Measurements from ENCODE around the gene BLMH. TPM values are rescaled to one million over a fixed set of nuclear protein-coding genes. Genes with fewer than 3 reads are reported as not detected.

Gene BLMH
- total and polyA plus RNA-seq, 2 experiments from 2014 or later: 36.4 to 58.7 TPM

GRCh38 chr17:30235386-30236296, 56.1 kb downstream of the BLMH start, which contains the start of gene SLC6A4:
Gene SLC6A4, minus strand, starts transcription at chr17:30235697. Its CDS starts 13,739 bp downstream, at chr17:30221958.
- H3K4me2 ChIP-seq: peak within 1 kb of the TSS; percentile 86
- TF ChIP-seq EZH2 (IDR thresholded peaks at IDR 0.05; ENCODE audit: low read depth, unreplicated experiment) (peak; percentile 38), ZNF462 (CRISPR knock-in tag; IDR thresholded peaks at IDR 0.05) (no peak)
- peak within 1 kb of the TSS; percentile 98 for H2AFZ ChIP-seq
- Mint-ChIP-seq H3K4me3 (peak within 1 kb of the TSS; percentile 70), H3K36me3 (ENCODE audit: low read depth) (peaks cover 5% of the 10 kb centered on the region; the same call in 2 of the 3 replicates), H3K27ac (no peak within 1 kb of the TSS), H3K9me3 (peaks cover 9% of the 10 kb centered on the region; the same call in 2 of the 3 replicates), H3K4me1 (peaks cover 28% of the 10 kb centered on the region), H3K27me3 (ENCODE audit: insufficient read depth, low read depth, poor library complexity) (peaks cover 68% of the 10 kb centered on the region)
- H3K4me3 ChIP-seq: peak within 1 kb of the TSS; percentile 63
- H3K4me1 ChIP-seq (ENCODE audit: insufficient read depth): peaks cover 27% of the 10 kb centered on the region
- H3K36me3 ChIP-seq (ENCODE audit: insufficient read depth): no peaks in the 10 kb centered on the region
- no peaks in the 10 kb centered on the region for H3K79me2 ChIP-seq (replicated peaks; ENCODE audit: insufficient read depth)
- no peaks in the 10 kb centered on the region for H3F3A ChIP-seq (replicated peaks; ENCODE audit: low read depth)
- no peaks in the 10 kb centered on the region for H4K20me1 ChIP-seq (replicated peaks; ENCODE audit: insufficient read depth)
- ATAC-seq: peak; percentile 29
- no peaks in the 10 kb centered on the region for H3K9me2 ChIP-seq (ENCODE audit: insufficient read depth)
- H3K27me3 ChIP-seq (ENCODE audit: insufficient read depth): peaks cover 79% of the 10 kb centered on the region
- no peak within 1 kb of the TSS for H3K27ac ChIP-seq (ENCODE audit: low read depth)
- DNase-seq (ENCODE audit: low spot score): peak; percentile 72

- no peak overlapping the region for H3K27ac Mint-ChIP-seq
- TF ChIP-seq ZNF331 (CRISPR knock-in tag; IDR thresholded peaks at IDR 0.05; ENCODE audit: low read depth): no peak
- TF ChIP-seq JUNB (IDR thresholded peaks at IDR 0.05; ENCODE audit: unreplicated experiment): no peak
- TF ChIP-seq REST (IDR thresholded peaks at IDR 0.05; ENCODE audit: unreplicated experiment): no peak
Observed at GRCh38 chr17:30234964-30235363, 56.8 kb downstream of the BLMH start.

More at GRCh38 chr17:30234964-30235363, 56.8 kb downstream of the BLMH start:
- H3K79me2 ChIP-seq (replicated peaks; ENCODE audit: insufficient read depth): no peaks in the 10 kb centered on the region
- H3K27me3 ChIP-seq (ENCODE audit: insufficient read depth): peaks cover 77% of the 10 kb centered on the region
- H4K20me1 ChIP-seq (replicated peaks; ENCODE audit: insufficient read depth): no peaks in the 10 kb centered on the region
- peaks cover under 1% of the 10 kb centered on the region; the same call in 1 of the 3 replicates for H3K36me3 Mint-ChIP-seq (ENCODE audit: low read depth)
- H3K9me2 ChIP-seq (ENCODE audit: insufficient read depth): no peaks in the 10 kb centered on the region
- no peaks in the 10 kb centered on the region for H3K36me3 ChIP-seq (ENCODE audit: insufficient read depth)
- H2AFZ ChIP-seq: peak overlapping the region; percentile 98
- peak overlapping the region; percentile 86 for H3K4me2 ChIP-seq
- H3K4me1 ChIP-seq (ENCODE audit: insufficient read depth): peaks cover 27% of the 10 kb centered on the region
- peaks cover 66% of the 10 kb centered on the region for H3K27me3 Mint-ChIP-seq (ENCODE audit: insufficient read depth, low read depth, poor library complexity)
- no peak overlapping the region for H3K27ac ChIP-seq (ENCODE audit: low read depth)
- H3F3A ChIP-seq (replicated peaks; ENCODE audit: low read depth): no peaks in the 10 kb centered on the region
- peak overlapping the region; percentile 58 for H3K4me3 Mint-ChIP-seq
- DNase-seq (ENCODE audit: low spot score) (no peak), ATAC-seq (no peak)
- peaks cover 28% of the 10 kb centered on the region for H3K4me1 Mint-ChIP-seq
- H3K9me3 Mint-ChIP-seq: peaks cover 4% of the 10 kb centered on the region; the same call in 1 of the 3 replicates
- peak overlapping the region; percentile 63 for H3K4me3 ChIP-seq
